GM18873 (cell line): Measurements from ENCODE around the gene KCNQ1.

ENCODE experiments used
- ATAC-seq: cut with Tn5 transposase; IDR thresholded peaks from one replicate; pipeline ENCODE4 v1.9.1; 2021; ENCODE audit warnings: mild to moderate bottlenecking, moderate library complexity, moderate number of reproducible peaks; ENCODE audit not compliant: unreplicated experiment, low FRiP score

Gene KCNQ1

GRCh38 chr11:2507212-2507901, 62.5 kb downstream of the KCNQ1 start:
- ATAC-seq: no peak

DNA sequence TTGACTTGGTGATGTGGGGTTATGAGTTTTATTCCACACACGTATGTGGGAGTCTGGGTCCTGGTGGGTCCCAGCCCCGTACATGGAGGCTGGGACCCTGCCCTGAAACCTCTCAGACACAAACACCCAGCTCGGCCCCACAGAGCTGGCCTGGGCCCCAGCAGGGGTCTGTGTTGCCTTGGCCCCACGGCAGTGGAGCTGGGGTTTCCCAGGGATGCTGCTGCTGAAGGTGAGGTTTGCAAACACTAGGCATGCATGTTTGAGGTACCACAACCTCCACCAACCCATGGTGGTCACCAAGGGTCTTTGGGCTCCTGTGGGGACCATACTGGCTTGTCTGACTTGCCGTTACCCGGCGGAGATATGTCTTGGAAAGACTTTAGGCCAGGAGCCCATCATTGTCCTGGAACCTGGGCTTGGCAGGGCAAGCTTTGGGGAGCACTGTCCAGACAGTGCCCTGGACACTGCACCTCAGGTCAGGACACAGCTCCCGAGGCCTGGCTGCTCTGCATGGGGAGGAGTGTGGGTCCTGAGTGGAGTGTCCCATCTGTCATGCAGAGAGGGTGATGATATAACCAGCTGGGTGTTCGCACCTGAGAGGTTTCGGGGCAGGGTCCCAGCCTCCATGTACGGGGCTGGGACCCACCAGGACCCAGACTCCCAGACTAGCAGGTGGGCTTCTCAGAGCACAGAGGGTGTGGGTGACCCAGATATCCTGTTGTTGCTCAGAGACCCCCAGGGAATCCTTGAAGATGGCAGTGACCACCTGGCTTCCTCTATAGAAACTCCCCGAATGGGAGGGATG, 63.3 kb downstream of the KCNQ1 start:
- no peak for ATAC-seq

DNA sequence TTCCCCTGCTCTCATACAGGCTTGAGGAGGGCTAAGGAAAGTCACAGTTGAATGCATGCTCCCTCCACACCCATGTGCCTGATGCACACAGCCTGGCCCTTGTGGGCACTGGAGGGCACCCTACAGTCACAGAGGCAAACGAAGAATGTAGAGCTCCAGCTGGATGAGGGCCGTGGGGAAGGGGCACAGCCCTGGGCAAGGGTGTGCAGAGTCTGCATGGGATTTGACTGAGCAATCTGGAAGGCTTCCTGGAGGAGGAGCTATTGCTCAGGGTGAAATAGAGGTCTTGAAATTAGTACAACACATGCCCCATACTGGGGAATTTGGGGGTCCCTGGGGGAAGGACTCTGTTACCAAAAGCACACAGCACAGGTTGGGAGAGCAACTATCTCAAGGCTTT, 64.0 kb downstream of the KCNQ1 start:
- no peak for ATAC-seq

- no peak for ATAC-seq
Observed at GRCh38 chr11:2509481-2510001, 64.7 kb downstream of the KCNQ1 start.

DNA sequence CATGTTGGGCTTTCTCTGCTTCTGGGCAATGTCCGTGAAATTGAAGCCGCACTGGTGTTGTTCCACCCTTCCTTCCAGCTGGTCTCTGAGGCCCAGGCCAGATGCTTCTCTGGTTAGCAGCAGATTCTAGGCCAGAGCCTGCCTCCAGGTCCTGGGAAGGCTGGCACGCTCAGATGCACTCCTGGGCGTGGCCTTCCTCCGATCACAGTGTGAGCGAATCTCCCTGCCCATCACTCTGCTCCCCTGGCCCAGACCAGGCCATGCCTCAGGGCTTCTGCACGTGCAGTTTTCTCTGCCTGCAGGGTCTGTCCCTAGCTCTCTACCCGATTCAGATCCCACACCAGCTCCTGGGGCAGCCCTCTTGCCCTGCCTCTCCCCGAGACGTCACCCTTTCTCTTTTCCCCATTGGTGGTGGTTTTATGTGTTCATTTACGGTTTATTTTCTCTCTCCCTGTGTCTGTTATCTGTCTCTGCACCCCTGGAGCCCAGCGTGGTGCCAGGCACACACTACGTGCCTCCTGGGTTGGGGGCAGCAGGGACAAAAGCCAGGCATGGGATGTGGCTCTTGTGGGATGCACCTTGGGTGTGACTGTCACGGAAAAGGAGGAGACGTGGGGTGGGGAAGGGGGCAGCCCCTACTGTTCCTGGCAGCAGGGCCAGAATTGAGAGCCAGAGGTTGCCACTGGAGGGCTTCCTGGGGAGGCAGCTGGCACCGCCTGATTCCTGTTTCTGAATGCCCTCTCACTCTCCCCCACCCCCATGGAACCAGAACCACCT, 66.0 kb downstream of the KCNQ1 start:
- no peak for ATAC-seq

- no peak for ATAC-seq
Observed at GRCh38 chr11:2511421-2512369, 66.9 kb downstream of the KCNQ1 start.

DNA sequence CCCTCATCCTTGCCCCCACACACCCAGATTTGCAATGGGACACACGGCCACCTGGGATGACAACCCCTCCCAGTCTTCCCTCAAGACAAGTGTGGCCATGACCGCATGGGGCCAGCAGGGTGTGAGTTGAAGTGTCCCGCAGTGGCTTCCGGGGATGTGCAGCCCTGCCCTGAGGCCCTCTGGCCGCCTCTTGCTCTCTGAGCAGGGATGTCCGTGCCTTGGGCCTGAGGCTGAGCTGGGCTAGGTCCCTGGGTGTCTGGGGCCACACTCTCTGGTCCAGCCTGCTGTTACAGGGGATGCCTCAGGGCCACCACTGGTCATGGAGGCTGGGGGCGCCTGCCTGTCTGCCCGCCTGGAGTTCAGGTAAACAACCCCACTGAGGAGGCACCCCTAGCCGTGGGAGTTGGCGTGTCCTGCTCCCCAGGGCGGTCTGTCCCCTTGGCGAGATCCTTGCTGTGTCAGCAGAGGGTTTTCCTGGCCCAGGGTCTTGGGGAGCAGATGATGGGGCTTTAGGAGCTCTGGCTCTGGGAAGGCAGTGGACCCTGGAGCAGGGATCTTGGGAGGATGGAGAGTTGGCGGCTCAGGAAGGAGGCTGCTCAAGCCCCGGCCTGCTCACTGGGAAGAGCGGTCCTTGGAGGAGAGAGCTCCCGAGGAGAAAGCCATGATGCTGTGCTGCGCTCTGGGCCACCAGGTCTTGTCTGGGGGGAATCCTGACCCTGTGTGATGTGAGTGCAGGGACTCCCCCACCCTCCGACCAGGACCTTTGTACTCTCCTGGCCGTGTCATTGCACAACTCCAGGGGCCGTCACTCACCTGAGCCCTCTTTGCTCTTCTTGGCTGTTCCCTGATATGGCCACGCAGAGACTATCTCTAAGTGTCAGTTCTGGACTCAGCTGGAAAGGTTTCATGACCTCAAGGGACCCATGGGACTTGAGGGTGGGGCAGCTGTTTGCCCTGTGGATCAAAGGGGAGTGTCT, 67.9 kb downstream of the KCNQ1 start:
- ATAC-seq: no peak

GRCh38 chr11:2513441-2513840, 68.6 kb downstream of the KCNQ1 start:
- ATAC-seq: no peak

- no peak for ATAC-seq
Observed at GRCh38 chr11:2515401-2516275, 70.8 kb downstream of the KCNQ1 start.

DNA sequence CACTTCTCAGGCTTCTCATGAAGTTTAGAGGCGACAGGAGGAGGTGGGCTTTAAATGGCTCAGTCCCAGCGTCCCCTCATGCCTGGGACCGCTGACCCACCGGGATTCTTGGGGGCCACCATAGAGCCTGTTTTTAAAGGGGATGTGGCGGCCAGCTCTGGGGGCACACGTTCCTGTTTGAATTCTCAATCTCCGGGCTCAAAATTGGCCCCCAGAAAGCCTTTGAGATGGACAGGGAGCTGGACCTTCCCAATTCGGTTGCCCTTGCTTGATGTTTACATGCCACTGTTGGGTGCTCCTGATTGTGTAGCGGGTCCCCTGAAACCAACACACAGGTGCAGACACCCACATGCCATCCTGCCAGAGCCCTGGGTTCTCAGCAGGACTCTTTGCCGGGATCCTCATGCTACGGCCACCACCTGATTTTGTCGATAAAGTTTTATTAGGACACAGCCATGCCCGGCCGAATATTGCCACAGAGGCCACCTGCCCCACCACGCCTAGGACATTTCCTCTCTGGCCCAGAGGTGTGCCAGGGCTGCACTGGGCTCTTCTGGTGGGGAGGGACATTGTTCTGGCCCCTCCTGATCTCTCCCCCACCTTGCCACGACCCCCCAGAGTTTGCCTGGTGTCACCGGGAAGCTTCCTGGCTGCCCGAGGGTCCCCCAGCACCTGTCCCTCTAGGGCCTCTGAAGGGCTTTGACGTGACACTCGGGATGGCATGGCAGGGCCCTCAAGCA, 71.6 kb downstream of the KCNQ1 start:
- no peak for ATAC-seq

DNA sequence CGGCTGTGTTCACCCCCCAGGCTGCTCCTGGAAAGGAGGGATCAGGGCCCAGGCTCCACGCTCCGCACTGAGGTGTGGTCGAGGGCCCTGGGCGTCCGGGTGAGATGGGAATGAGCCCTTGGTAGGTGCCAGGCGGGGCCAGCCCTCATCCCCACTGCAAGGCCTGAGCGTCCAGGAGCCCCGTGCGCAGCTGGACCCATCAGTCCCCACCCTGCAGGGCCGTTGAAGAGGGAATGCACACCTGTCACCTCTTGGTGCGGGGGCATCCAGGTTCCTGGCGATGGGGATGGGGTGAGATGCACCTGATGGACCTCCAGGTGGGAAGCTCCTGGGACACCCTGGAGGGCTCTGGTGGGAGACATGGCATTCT, 72.2 kb downstream of the KCNQ1 start:
- no peak for ATAC-seq

GRCh38 chr11:2517386-2518064, 72.7 kb downstream of the KCNQ1 start:
- ATAC-seq: no peak

- no peak for ATAC-seq
Observed at GRCh38 chr11:2518111-2518982, 73.5 kb downstream of the KCNQ1 start.

GRCh38 chr11:2518983-2519340, 74.2 kb downstream of the KCNQ1 start:
- no peak for ATAC-seq

GRCh38 chr11:2519517-2519861, 74.7 kb downstream of the KCNQ1 start:
- ATAC-seq: no peak
